Liver (tissue), 9 donors: ENCODE data around the gene RPUSD2. TPM values are rescaled to one million over a fixed set of nuclear protein-coding genes. Genes with fewer than 3 reads are reported as not detected.

ENCODE experiments used
- DNase-seq: peaks from one replicate; pipeline ENCODE4 v3.0.0-alpha.2; 2017; ENCODE audit warnings: low spot score
- H3K27ac ChIP-seq, 2 donors: one replicate each; pipeline ENCODE4 v1.7.0; 2013; ENCODE audit warnings: inconsistent platforms in 2 of 2, low read length in 2 of 2, control low read depth in 1 of 2, low read depth in 1 of 2, mild to moderate bottlenecking in 1 of 2
- H3K27me3 ChIP-seq, 4 donors: one replicate each; pipeline versions ENCODE4 v1.6.1 to v1.7.0; 2013; ENCODE audit warnings: low read length in 3 of 4, inconsistent platforms in 1 of 4, mild to moderate bottlenecking in 1 of 4, moderate library complexity in 1 of 4; ENCODE audit not compliant: control insufficient read depth in 4 of 4, insufficient read depth in 4 of 4
- H3K36me3 ChIP-seq, 4 donors: one replicate each; pipeline versions ENCODE4 v1.6.1 to v1.7.0; 2013; ENCODE audit warnings: low read length in 3 of 4, mild to moderate bottlenecking in 3 of 4, low read depth in 1 of 4, moderate library complexity in 1 of 4; ENCODE audit not compliant: control insufficient read depth in 4 of 4, insufficient read depth in 3 of 4
- H3K4me1 ChIP-seq, 4 donors: one replicate each; pipeline versions ENCODE4 v1.6.1 to v1.7.0; 2013; ENCODE audit warnings: low read length in 3 of 4, mild to moderate bottlenecking in 3 of 4, moderate library complexity in 1 of 4; ENCODE audit not compliant: control insufficient read depth in 4 of 4, insufficient read depth in 4 of 4
- H3K4me3 ChIP-seq, 3 donors: one replicate each; pipeline versions ENCODE4 v1.6.1 to v1.7.0; 2013; ENCODE audit warnings: low read length in 3 of 3, control low read depth in 1 of 3, low read depth in 1 of 3, mild to moderate bottlenecking in 1 of 3
- H3K9ac ChIP-seq, 2 donors: one replicate each; pipeline ENCODE4 v1.7.0; 2013; ENCODE audit warnings: low read length in 2 of 2, mild to moderate bottlenecking in 2 of 2, moderate library complexity in 2 of 2, control low read depth in 1 of 2, low read depth in 1 of 2
- H3K9me3 ChIP-seq, 4 donors: one replicate each; pipeline versions ENCODE4 v1.6.1 to v1.7.0; 2013; ENCODE audit warnings: low read length in 3 of 4; ENCODE audit not compliant: control insufficient read depth in 4 of 4
- ATF3 ChIP-seq: IDR thresholded peaks from 2 replicates; pipeline ENCODE4 v1.6.1; 2016; ENCODE audit warnings: antibody characterized with exemption
- CTCF ChIP-seq: fragments of 150-350 bp; IDR thresholded peaks from 2 replicates; pipeline ENCODE4 v1.5.1; 2017; ENCODE audit warnings: improper control_type of control experiment, low read depth, low read length; ENCODE audit not compliant: missing input control
- EGR1 ChIP-seq, 2 donors: IDR thresholded peaks; 2 replicates each; pipeline ENCODE4 v1.6.1; 2016 to 2018; ENCODE audit warnings: antibody characterized with exemption in 2 of 2, low read depth in 2 of 2
- FOXA1 ChIP-seq: IDR thresholded peaks from 2 replicates; pipeline ENCODE4 v1.6.1; 2016; ENCODE audit warnings: antibody characterized with exemption
- FOXA2 ChIP-seq: IDR thresholded peaks from 2 replicates; pipeline ENCODE4 v1.6.1; 2016; ENCODE audit warnings: antibody characterized with exemption
- GABPA ChIP-seq, 2 donors: IDR thresholded peaks in 1 of 2; conservative IDR thresholded peaks in 1 of 2; 2 replicates each; pipeline ENCODE4 v1.6.1; 2016; ENCODE audit warnings: antibody characterized with exemption in 2 of 2, mild to moderate bottlenecking in 1 of 2, moderate library complexity in 1 of 2
- HNF4A ChIP-seq, 2 donors: conservative IDR thresholded peaks; 2 replicates each; pipeline ENCODE4 v1.6.1; 2016; ENCODE audit warnings: antibody characterized with exemption in 2 of 2, mild to moderate bottlenecking in 2 of 2
- HNF4G ChIP-seq: IDR thresholded peaks from 2 replicates; pipeline ENCODE4 v1.6.1; 2016; ENCODE audit warnings: antibody characterized with exemption
- JUND ChIP-seq, 2 donors: IDR thresholded peaks; 2 replicates each; pipeline ENCODE4 v1.6.1; 2016; ENCODE audit warnings: antibody characterized with exemption in 2 of 2
- MAX ChIP-seq: IDR thresholded peaks from 2 replicates; pipeline ENCODE4 v1.6.1; 2016; ENCODE audit warnings: antibody characterized with exemption
- NR2F2 ChIP-seq: IDR thresholded peaks from 2 replicates; pipeline ENCODE4 v1.6.1; 2016; ENCODE audit warnings: antibody characterized with exemption
- RAD21 ChIP-seq, 2 donors: IDR thresholded peaks; 2 replicates each; pipeline ENCODE4 v1.6.1; 2016; ENCODE audit warnings: antibody characterized with exemption in 2 of 2, mild to moderate bottlenecking in 2 of 2
- REST ChIP-seq: IDR thresholded peaks from 2 replicates; pipeline ENCODE4 v1.6.1; 2016; ENCODE audit warnings: antibody characterized with exemption, mild to moderate bottlenecking
- RXRA ChIP-seq, 2 donors: IDR thresholded peaks; 2 replicates each; pipeline ENCODE4 v1.6.1; 2017 to 2018; ENCODE audit warnings: antibody characterized with exemption in 2 of 2, mild to moderate bottlenecking in 1 of 2
- SP1 ChIP-seq: IDR thresholded peaks from 2 replicates; pipeline ENCODE4 v1.6.1; 2018; ENCODE audit warnings: antibody characterized with exemption, mild to moderate bottlenecking
- TAF1 ChIP-seq: conservative IDR thresholded peaks from 2 replicates; pipeline ENCODE4 v1.6.1; 2016; ENCODE audit warnings: antibody characterized with exemption, mild to moderate bottlenecking
- YY1 ChIP-seq: IDR thresholded peaks from 2 replicates; pipeline ENCODE4 v1.6.1; 2016; ENCODE audit warnings: antibody characterized with exemption, mild to moderate bottlenecking
- ZBTB33 ChIP-seq: IDR thresholded peaks from 2 replicates; pipeline ENCODE4 v1.6.1; 2016; ENCODE audit warnings: antibody characterized with exemption
- WGBS: extraction: QIAGEN DNeasy Blood & Tissue Kit; methylation state at CpG from one replicate; pipeline ENCODE4 v1.1.7; 2013; 5-methylcytosine and 5-hydroxymethylcytosine counted together
- polyA plus RNA-seq, 2 donors: library from polyadenylated mRNA; stranded (reverse) in 1 of 2; unstranded in 1 of 2; fragments of 200-250 nt in 1 of 2; fragments of >200 nt in 1 of 2; fragmentation: Nextera tagmentation in 1 of 2; extraction: Ambion mirVana in 1 of 2; gene quantifications; one replicate each; pipeline versions ENCODE4 v1.2.1 to v1.2.3, GENCODE V29; 2013 to 2015
- total RNA-seq, 2 donors: library from RNA; depleted of rRNA; stranded (reverse); fragments of >200 nt; gene quantifications; one replicate each; pipeline ENCODE4 v1.2.3, GENCODE V29; 2014
- donor health status: healthy.
- donor health status: healthy.
- donor health status: healthy.
- donor health status: healthy.
- donor health status: healthy.

Gene RPUSD2
- total and polyA plus RNA-seq, 4 donors = 5.3 to 7.6 (median 6.6) TPM

GRCh38 chr15:40545457-40545856, 23.6 kb upstream of the RPUSD2 start:
- Histone ChIP-seq H3K27me3 (no peaks in the 10 kb centered on the region), H3K4me3 (no peak overlapping the region), H3K36me3 (peaks cover 0 to 7% (median 0%) of the 10 kb centered on the region in 4 donors), H3K27ac (no peak overlapping the region), H3K9ac (no peak overlapping the region), H3K9me3 (no peaks in the 10 kb centered on the region), H3K4me1 (peaks cover 0 to 10% (median 9%) of the 10 kb centered on the region in 4 donors)
- no peak for DNase-seq
- no peak for TF ChIP-seq FOXA2
- TF ChIP-seq RXRA (IDR thresholded peaks at IDR 0.05) = no peak
- no peak for TF ChIP-seq CTCF
- no peak for TF ChIP-seq RAD21 (IDR thresholded peaks at IDR 0.05)
- no peak for TF ChIP-seq NR2F2
- no peak for TF ChIP-seq YY1
- no peak for TF ChIP-seq FOXA1
- TF ChIP-seq ZBTB33 = no peak
- no peak for TF ChIP-seq HNF4G
- TF ChIP-seq JUND (IDR thresholded peaks at IDR 0.05) = no peak
- no peak for TF ChIP-seq GABPA (IDR thresholded peaks at IDR 0.05 in 1 of 2, conservative IDR thresholded peaks at IDR 0.05 in 1 of 2)
- TF ChIP-seq EGR1 (IDR thresholded peaks at IDR 0.05; ENCODE audit: low read depth in 2 of 2) = no peak
- TF ChIP-seq HNF4A (conservative IDR thresholded peaks at IDR 0.05) = no peak
- no peak for TF ChIP-seq MAX
- TF ChIP-seq ATF3 = no peak
- 81% methylated on average over 1 of the region's 1 CpG for WGBS

GRCh38 chr15:40548610-40549009, 20.5 kb upstream of the RPUSD2 start:
- peaks cover 0 to 13% (median 10%) of the 10 kb centered on the region in 4 donors for H3K4me1 ChIP-seq

More at GRCh38 chr15:40548610-40549009, 20.5 kb upstream of the RPUSD2 start:
- Histone ChIP-seq H3K27me3 (no peaks in the 10 kb centered on the region), H3K4me3 (no peak overlapping the region), H3K27ac (no peak overlapping the region), H3K9me3 (no peaks in the 10 kb centered on the region), H3K9ac (no peak overlapping the region), H3K36me3 (peaks cover 0 to 16% (median 6%) of the 10 kb centered on the region in 4 donors)
- TF ChIP-seq GABPA (IDR thresholded peaks at IDR 0.05 in 1 of 2, conservative IDR thresholded peaks at IDR 0.05 in 1 of 2) = no peak
- no peak for TF ChIP-seq FOXA2
- TF ChIP-seq FOXA1 = no peak
- TF ChIP-seq HNF4A (conservative IDR thresholded peaks at IDR 0.05) = no peak
- TF ChIP-seq JUND (IDR thresholded peaks at IDR 0.05) = no peak
- TF ChIP-seq CTCF = no peak
- no peak for TF ChIP-seq NR2F2
- no peak for TF ChIP-seq HNF4G
- TF ChIP-seq YY1 = no peak
- no peak for TF ChIP-seq REST
- TF ChIP-seq RAD21 (IDR thresholded peaks at IDR 0.05) = no peak
- TF ChIP-seq SP1 = no peak
- no peak for TF ChIP-seq EGR1 (IDR thresholded peaks at IDR 0.05; ENCODE audit: low read depth in 2 of 2)
- TF ChIP-seq TAF1 = no peak
- TF ChIP-seq MAX = no peak
- no peak for TF ChIP-seq ZBTB33
- TF ChIP-seq ATF3 = no peak
- TF ChIP-seq RXRA (IDR thresholded peaks at IDR 0.05) = no peak
- DNase-seq = no peak
- 99% methylated on average over 2 of the region's 2 CpGs for WGBS
